Thoracic aorta (tissue), 2 donors: ENCODE data around the gene LRRC7. TPM values are rescaled to one million over a fixed set of nuclear protein-coding genes. Genes with fewer than 3 reads are reported as not detected.

Source experiments
- ATAC-seq: fragments of 150-250 bp; one replicate; pipeline ENCODE4 v1.8.0; 2017; ENCODE audit warnings: low read depth; ENCODE audit not compliant: insufficient number of reproducible peaks, low FRiP score
- DNase-seq: peaks from one replicate; pipeline ENCODE4 v3.0.0-alpha.2; 2020; ENCODE audit warnings: low spot score
- H3K27ac ChIP-seq, 2 donors: fragments of 200-600 bp; sonication (generic); 1 replicate in 1 of 2; 2 replicates in 1 of 2; pipeline ENCODE4 v1.5.1; 2016; ENCODE audit warnings: mild to moderate bottlenecking in 2 of 2, moderate library complexity in 2 of 2
- H3K27me3 ChIP-seq: fragments of 200-600 bp; sonication (generic); replicated peaks from 2 replicates; pipeline ENCODE4 v1.6.0; 2016; ENCODE audit warnings: mild to moderate bottlenecking; ENCODE audit not compliant: insufficient read depth
- H3K36me3 ChIP-seq: fragments of 200-600 bp; sonication (generic); one replicate; pipeline ENCODE4 v1.5.1; 2016
- H3K4me1 ChIP-seq, 2 donors: fragments of 200-600 bp; sonication (generic); 1 replicate in 1 of 2; 2 replicates in 1 of 2; pipeline versions ENCODE4 v1.5.1 to v1.6.0; 2016; ENCODE audit warnings: low read depth in 2 of 2, mild to moderate bottlenecking in 1 of 2; ENCODE audit not compliant: control insufficient read depth in 1 of 2
- H3K4me3 ChIP-seq: fragments of 200-600 bp; sonication (generic); 2 replicates; pipeline ENCODE4 v1.5.1; 2016; ENCODE audit warnings: mild to moderate bottlenecking
- H3K9me3 ChIP-seq: fragments of 200-600 bp; sonication (generic); 2 replicates; pipeline ENCODE4 v1.5.1; 2016
- CTCF ChIP-seq: fragments of 200-600 bp; sonication (generic); IDR thresholded peaks from one replicate; pipeline ENCODE4 v1.5.1; 2019; ENCODE audit warnings: antibody characterized with exemption
- total RNA-seq, 2 donors: library from RNA; depleted of rRNA; stranded (reverse); fragments of >200 nt; gene quantifications; one replicate each; pipeline versions ENCODE4 v1.1.0 to v1.2.3, GENCODE V29; 2016

Gene LRRC7
- total RNA-seq, 2 donors from 2014 or later, result 0.14 to 0.35 TPM

GRCh38 chr1:70150444-70150843 is 582.7 kb downstream of the LRRC7 start:
- no peaks in the 10 kb centered on the region for H3K27me3 ChIP-seq
- H3K36me3 ChIP-seq, result no peaks in the 10 kb centered on the region
- no peak for ATAC-seq
- no peak overlapping the region for H3K4me3 ChIP-seq
- no peaks in the 10 kb centered on the region for H3K4me1 ChIP-seq
- no peak for TF ChIP-seq CTCF
- H3K9me3 ChIP-seq, result no peaks in the 10 kb centered on the region
- H3K27ac ChIP-seq, result no peak overlapping the region
- no peak for DNase-seq

GRCh38 chr1:70153739-70154138 is 586.0 kb downstream of the LRRC7 start:
- no peak for DNase-seq
- no peaks in the 10 kb centered on the region for H3K4me1 ChIP-seq
- no peak for TF ChIP-seq CTCF
- H3K9me3 ChIP-seq, result no peaks in the 10 kb centered on the region
- no peak overlapping the region for H3K27ac ChIP-seq
- no peak for ATAC-seq
- no peak overlapping the region for H3K4me3 ChIP-seq
- no peaks in the 10 kb centered on the region for H3K36me3 ChIP-seq
- no peaks in the 10 kb centered on the region for H3K27me3 ChIP-seq

- Histone ChIP-seq H3K36me3 (peaks cover 6% of the 10 kb centered on the region), H3K4me3 (no peak overlapping the region), H3K27ac (no peak overlapping the region), H3K9me3 (no peaks in the 10 kb centered on the region), H3K27me3 (no peaks in the 10 kb centered on the region), H3K4me1 (no peaks in the 10 kb centered on the region)
- TF ChIP-seq CTCF, result no peak
- DNase-seq (no peak), ATAC-seq (no peak)
Observed at GRCh38 chr1:70156529-70157120, 588.9 kb downstream of the LRRC7 start.

GRCh38 chr1:70164350-70164749 is 596.6 kb downstream of the LRRC7 start:
- Histone ChIP-seq H3K9me3 (no peaks in the 10 kb centered on the region), H3K4me1 (no peaks in the 10 kb centered on the region), H3K4me3 (no peak overlapping the region), H3K36me3 (peaks cover 6% of the 10 kb centered on the region), H3K27me3 (no peaks in the 10 kb centered on the region), H3K27ac (no peak overlapping the region)
- TF ChIP-seq CTCF, result no peak
- ATAC-seq (no peak), DNase-seq (no peak)

GRCh38 chr1:70168283-70168682 is 600.6 kb downstream of the LRRC7 start:
- Histone ChIP-seq H3K36me3 (peaks cover 3% of the 10 kb centered on the region), H3K27me3 (no peaks in the 10 kb centered on the region), H3K27ac (no peak overlapping the region), H3K4me1 (no peaks in the 10 kb centered on the region), H3K9me3 (no peaks in the 10 kb centered on the region), H3K4me3 (no peak overlapping the region)
- no peak for ATAC-seq
- TF ChIP-seq CTCF, result no peak
- no peak for DNase-seq
